T-cell (primary cell): ENCODE results near the gene MMEL1. TPM values are rescaled to one million over a fixed set of nuclear protein-coding genes. Genes with fewer than 3 reads are reported as not detected.
A peak's percentile ranks its signal among the peaks of the same experiment; 100 is the strongest.

ENCODE experiments used
- ATAC-seq, 4 experiments: fragments of 200-7000 bp in 3 of 4; fragments of 150-1000 bp in 1 of 4; cut with Tn5 transposase; replicated peaks in 1 of 4; 1 replicate in 3 of 4; 2 replicates in 1 of 4; pipeline ENCODE4 v1.10.0; 2021; ENCODE audit warnings: moderate library complexity in 3 of 4, mild to moderate bottlenecking in 2 of 4, moderate number of reproducible peaks in 1 of 4
- CTCF ChIA-PET, 2 donors: fragments of 300-600 bp; sonication (Branson Sonifier 250); formaldehyde crosslinking; loops; one replicate each; lab custom pipeline; 2022; ENCODE audit warnings: antibody characterized with exemption in 2 of 2; lab: Charles Lee
- POLR2A ChIA-PET, 2 donors: fragments of 300-600 bp; sonication (Branson Sonifier 250); formaldehyde crosslinking; loops; one replicate each; lab custom pipeline; 2022; ENCODE audit warnings: antibody characterized with exemption in 2 of 2; lab: Charles Lee
- DNase-seq, 35 experiments: peaks; one replicate each; pipeline versions ENCODE4 v3.0.0 to v3.0.0-alpha.2; 2013 to 2023
- H3K27ac ChIP-seq: one replicate; pipeline ENCODE4 v1.5.1; 2013; ENCODE audit warnings: low read length
- H3K27me3 ChIP-seq, 2 experiments: replicated peaks in 1 of 2; 1 replicate in 1 of 2; 2 replicates in 1 of 2; pipeline versions ENCODE4 v1.6.1 to v1.7.0; 2013; ENCODE audit warnings: low read length in 1 of 2, mixed read lengths in 1 of 2; ENCODE audit not compliant: control insufficient read depth in 2 of 2, insufficient read depth in 2 of 2; ENCODE audit errors: extremely low read depth in 1 of 2
- H3K36me3 ChIP-seq, 2 donors: 1 replicate in 1 of 2; 2 replicates in 1 of 2; pipeline versions ENCODE4 v1.6.1 to v1.7.0; 2013; ENCODE audit warnings: low read length in 1 of 2; ENCODE audit not compliant: control insufficient read depth in 2 of 2, insufficient read depth in 1 of 2; ENCODE audit errors: extremely low read depth in 1 of 2
- H3K4me1 ChIP-seq, 2 experiments: 1 replicate in 1 of 2; 2 replicates in 1 of 2; pipeline versions ENCODE4 v1.6.1 to v1.7.0; 2013; ENCODE audit warnings: low read length in 2 of 2, mixed read lengths in 1 of 2; ENCODE audit not compliant: insufficient read depth in 2 of 2, control insufficient read depth in 1 of 2; ENCODE audit errors: extremely low read depth in 1 of 2
- H3K4me3 ChIP-seq, 2 donors: 1 replicate in 1 of 2; 2 replicates in 1 of 2; pipeline versions ENCODE4 v1.5.1 to v1.7.0; 2013; ENCODE audit warnings: mild to moderate bottlenecking in 2 of 2, low read length in 1 of 2, moderate library complexity in 1 of 2; ENCODE audit not compliant: control insufficient read depth in 1 of 2; ENCODE audit errors: extremely low read depth in 1 of 2
- H3K9me3 ChIP-seq: 2 replicates; pipeline ENCODE4 v1.7.0; 2013
- H3K27ac Mint-ChIP-seq, 2 donors: one replicate each; pipeline ENCODE4 v1.8.0; 2020 to 2021; ENCODE audit warnings: mild to moderate bottlenecking in 2 of 2, mixed read lengths in 2 of 2
- H3K27me3 Mint-ChIP-seq, 2 donors: one replicate each; pipeline ENCODE4 v1.8.0; 2021 to 2022; ENCODE audit warnings: mixed read lengths in 2 of 2
- H3K36me3 Mint-ChIP-seq: one replicate; pipeline ENCODE4 v1.8.0; 2021; ENCODE audit warnings: mixed read lengths
- H3K4me1 Mint-ChIP-seq, 3 donors: one replicate each; pipeline ENCODE4 v1.8.0; 2020 to 2022; ENCODE audit warnings: mixed read lengths in 3 of 3, mild to moderate bottlenecking in 1 of 3
- H3K4me3 Mint-ChIP-seq, 3 donors: one replicate each; pipeline ENCODE4 v1.8.0; 2020 to 2022; ENCODE audit warnings: mild to moderate bottlenecking in 3 of 3, mixed read lengths in 3 of 3, moderate library complexity in 3 of 3
- H3K9me3 Mint-ChIP-seq, 3 donors: one replicate each; pipeline ENCODE4 v1.8.0; 2020 to 2022; ENCODE audit warnings: mixed read lengths in 3 of 3
- WGBS: methylation state at CpG from one replicate; pipeline ENCODE4 v1.1.5; 2013; ENCODE audit warnings: missing lambda C conversion rate; ENCODE audit not compliant: insufficient coverage; 5-methylcytosine and 5-hydroxymethylcytosine counted together
- total RNA-seq, 35 experiments: library from RNA in 6 of 35; stranded (reverse) in 6 of 35; fragments of 120-200 nt in 1 of 35; gene quantifications; one replicate each; pipeline versions ENCODE4 v1.2.1 to v1.2.4 and lab custom pipeline; 2013 to 2026

Gene MMEL1
- total RNA-seq, 5 donors from 2014 or later (not counting 1 experiment from before 2014, with no cell fraction given) = 0.72 to 3.3 (median 1.0) TPM

GRCh38 chr1:2586154-2587070, 46.4 kb downstream of the MMEL1 start, which contains the start of gene PRXL2B:
Gene PRXL2B, plus strand, starts transcription at chr1:2586777. Its CDS starts 109 bp downstream, at chr1:2586886.
- no peaks in the 10 kb centered on the region for H3K27me3 Mint-ChIP-seq
- Histone ChIP-seq H3K27me3 (peaks cover 0 to 2% of the 10 kb centered on the region in 2 experiments), H3K9me3 (no peaks in the 10 kb centered on the region), H3K4me1 (peaks cover 21 to 61% of the 10 kb centered on the region in 2 experiments), H3K36me3 (peaks cover 0 to 6% of the 10 kb centered on the region in 2 donors), H3K27ac (peak within 1 kb of the TSS; percentile 96), H3K4me3 (peak within 1 kb of the TSS; percentile 61 to 82)
- WGBS = under 1% methylated on average over 97 of the region's 107 CpGs
- peaks cover 37 to 42% (median 39%) of the 10 kb centered on the region in 3 donors for H3K4me1 Mint-ChIP-seq
- no peaks in the 10 kb centered on the region for H3K36me3 Mint-ChIP-seq
- DNase-seq (peak; percentile 86 to 98 (median 93)), ATAC-seq (peak; percentile 74 to 79 (median 76))
- H3K4me3 Mint-ChIP-seq = peak within 1 kb of the TSS; percentile 83 to 89 (median 88)
- ChIA-PET POLR2A (interaction anchor here (0.5 to 0.7 kb wide), 4 partner anchors 9 to 57 kb away, joined by 3 to 7 read pairs (median 4); no protein-coding TSS in a partner anchor), CTCF (interaction anchor here (0.5 to 2.5 kb wide), 7 partner anchors 25 to 389 kb away, joined by 3 to 11 read pairs (median 5); partner anchors contain the start of genes PANK4 (in 1 of the 2) and TNFRSF14 (in 1 of the 2))
- H3K9me3 Mint-ChIP-seq = no peaks in the 10 kb centered on the region
- peak within 1 kb of the TSS; percentile 96 to 97 for H3K27ac Mint-ChIP-seq

GRCh38 chr1:2585318-2586092, 47.3 kb downstream of the MMEL1 start:
- peak; percentile 42 to 57 (median 53) for ATAC-seq
- Histone ChIP-seq H3K36me3 (peaks cover 0 to 6% of the 10 kb centered on the region in 2 donors), H3K27me3 (peaks cover 0 to 2% of the 10 kb centered on the region in 2 experiments), H3K4me3 (peak overlapping the region; percentile 61 to 82), H3K4me1 (peaks cover 21 to 70% of the 10 kb centered on the region in 2 experiments), H3K9me3 (no peaks in the 10 kb centered on the region), H3K27ac (peak overlapping the region; percentile 96)
- WGBS = 1% methylated on average over 25 of the region's 28 CpGs
- Mint-ChIP-seq H3K36me3 (no peaks in the 10 kb centered on the region), H3K9me3 (no peaks in the 10 kb centered on the region), H3K27me3 (no peaks in the 10 kb centered on the region), H3K4me1 (peaks cover 46 to 49% (median 47%) of the 10 kb centered on the region in 3 donors), H3K4me3 (peak overlapping the region; percentile 83 to 89 (median 87)), H3K27ac (peak overlapping the region; percentile 93 to 96)
- peak; percentile 62 to 87 (median 73) for DNase-seq
- ChIA-PET POLR2A (interaction anchor here (0.5 to 2.3 kb wide), 3 partner anchors 8 to 58 kb away, joined by 3 to 7 read pairs (median 4); no protein-coding TSS in a partner anchor), CTCF (interaction anchor here (0.6 to 2.5 kb wide), 9 partner anchors 24 to 386 kb away, joined by 3 to 11 read pairs (median 5); partner anchors contain the start of genes PANK4 (in 1 of the 2) and TNFRSF14 (in 1 of the 2))

GRCh38 chr1:2584686-2585317, 48.0 kb downstream of the MMEL1 start:
- Mint-ChIP-seq H3K4me1 (peaks cover 48 to 54% (median 51%) of the 10 kb centered on the region in 3 donors), H3K9me3 (no peaks in the 10 kb centered on the region), H3K4me3 (peak overlapping the region; percentile 83 to 89 (median 87)), H3K27ac (peak overlapping the region; percentile 93 to 96), H3K36me3 (no peaks in the 10 kb centered on the region), H3K27me3 (no peaks in the 10 kb centered on the region)
- Histone ChIP-seq H3K4me1 (peaks cover 22 to 76% of the 10 kb centered on the region in 2 experiments), H3K27me3 (peaks cover 0 to 2% of the 10 kb centered on the region in 2 experiments), H3K4me3 (peak overlapping the region; percentile 61 to 82), H3K9me3 (no peaks in the 10 kb centered on the region), H3K36me3 (peaks cover 0 to 6% of the 10 kb centered on the region in 2 donors), H3K27ac (peak overlapping the region; percentile 96)
- POLR2A ChIA-PET = interaction anchor here (0.6 to 2.3 kb wide), 3 partner anchors 11 to 182 kb away, joined by 3 to 7 read pairs (median 4); no protein-coding TSS in a partner anchor
- no peak for ATAC-seq
- CTCF ChIA-PET = interaction anchor here (0.6 to 2.5 kb wide), 8 partner anchors 23 to 169 kb away, joined by 3 to 11 read pairs (median 5); partner anchors contain the start of genes PANK4 (in 1 of the 2) and TNFRSF14 (in 1 of the 2)
- peak in 2 of 35 experiments; percentile 21 to 43 for DNase-seq
- WGBS = 32% methylated on average over 11 of the region's 12 CpGs

- 35% methylated on average over 12 of the region's 14 CpGs for whole genome bisulfite sequencing
Observed at GRCh38 chr1:2583871-2584351, 48.9 kb downstream of the MMEL1 start.

GRCh38 chr1:2583331-2583791, 49.5 kb downstream of the MMEL1 start:
- H3K27me3 Mint-ChIP-seq = no peaks in the 10 kb centered on the region
- Histone ChIP-seq H3K27me3 (peaks cover 0 to 2% of the 10 kb centered on the region in 2 experiments), H3K36me3 (no peaks in the 10 kb centered on the region), H3K27ac (peak overlapping the region; percentile 96), H3K9me3 (no peaks in the 10 kb centered on the region), H3K4me3 (no peak overlapping the region), H3K4me1 (peaks cover 29 to 86% of the 10 kb centered on the region in 2 experiments)
- WGBS = 70% methylated on average over 5 of the region's 5 CpGs
- peaks cover 63 to 64% (median 63%) of the 10 kb centered on the region in 3 donors for H3K4me1 Mint-ChIP-seq
- peak overlapping the region; percentile 23 to 83 (median 64) for H3K4me3 Mint-ChIP-seq
- H3K36me3 Mint-ChIP-seq = peaks cover 4% of the 10 kb centered on the region
- ChIA-PET CTCF (no interaction called here), POLR2A (interaction anchor here in 1 of 2 donors (2.3 kb wide), 1 partner anchor 36 kb away, joined by 7 read pairs; no protein-coding TSS in a partner anchor)
- DNase-seq = no peak
- peak overlapping the region; percentile 93 to 96 for H3K27ac Mint-ChIP-seq
- no peak for ATAC-seq
- no peaks in the 10 kb centered on the region for H3K9me3 Mint-ChIP-seq

More at GRCh38 chr1:2583871-2584351, 48.9 kb downstream of the MMEL1 start:
- H3K36me3 ChIP-seq = no peaks in the 10 kb centered on the region
- ChIA-PET CTCF (interaction anchor here in 1 of 2 donors (2.1 to 2.5 kb wide), 2 partner anchors 28 to 58 kb away, joined by 9 to 11 read pairs; partner anchors contain the start of genes PANK4 and TNFRSF14), POLR2A (interaction anchor here (0.6 to 2.3 kb wide), 3 partner anchors 12 to 181 kb away, joined by 3 to 7 read pairs (median 4); no protein-coding TSS in a partner anchor)
- Mint-ChIP-seq H3K4me1 (peaks cover 57 to 62% (median 59%) of the 10 kb centered on the region in 3 donors), H3K27me3 (no peaks in the 10 kb centered on the region), H3K9me3 (no peaks in the 10 kb centered on the region), H3K36me3 (peaks cover 1% of the 10 kb centered on the region), H3K4me3 (peak overlapping the region; percentile 64 to 89 (median 83)), H3K27ac (peak overlapping the region; percentile 93 to 96)
- peak in 33 of 35 experiments; percentile 29 to 81 (median 53) for DNase-seq
- no peaks in the 10 kb centered on the region for H3K9me3 ChIP-seq
- peak in 1 of 4 experiments; percentile 30 for ATAC-seq
- H3K4me1 ChIP-seq = peaks cover 26 to 84% of the 10 kb centered on the region in 2 experiments
- peak overlapping the region; percentile 96 for H3K27ac ChIP-seq
- no peak overlapping the region for H3K4me3 ChIP-seq
- peaks cover 0 to 2% of the 10 kb centered on the region in 2 experiments for H3K27me3 ChIP-seq
